Testis (tissue), 3 donors: ENCODE measurements around the gene FBN1. TPM values are rescaled to one million over a fixed set of nuclear protein-coding genes. Genes with fewer than 3 reads are reported as not detected.

Experiments
- DNase-seq: peaks from one replicate; pipeline ENCODE4 v3.0.0-alpha.2; 2019
- H3K27ac ChIP-seq, 2 donors: fragments of 200-600 bp; sonication (generic); one replicate each; pipeline ENCODE4 v1.5.1; 2019
- H3K27me3 ChIP-seq: fragments of 200-600 bp; sonication (generic); one replicate; pipeline ENCODE4 v1.5.1; 2019
- H3K36me3 ChIP-seq: fragments of 200-600 bp; sonication (generic); one replicate; pipeline ENCODE4 v1.5.1; 2017; ENCODE audit warnings: low read depth; ENCODE audit errors: missing control alignments
- H3K4me1 ChIP-seq: fragments of 200-600 bp; sonication (generic); one replicate; pipeline ENCODE4 v1.5.1; 2019
- H3K4me3 ChIP-seq, 2 donors: fragments of 200-600 bp; sonication (generic); one replicate each; pipeline ENCODE4 v1.5.1; 2017 to 2019
- H3K9me3 ChIP-seq: fragments of 200-600 bp; sonication (generic); one replicate; pipeline ENCODE4 v1.5.1; 2017
- POLR2A ChIP-seq: fragments of 450-650 bp; IDR thresholded peaks from one replicate; pipeline ENCODE4 v1.6.1; 2017; ENCODE audit warnings: antibody characterized with exemption, mild to moderate bottlenecking, moderate library complexity
- WGBS, 2 donors: methylation state at CpG; one replicate each; pipeline ENCODE4 v1.1.5; 2018; 5-methylcytosine and 5-hydroxymethylcytosine counted together
- intact Hi-C: fragments of 100-400 bp; cut with DNase I; formaldehyde crosslinking; loops from one replicate; pipeline ENCODE4 v1.15.1; 2023; ENCODE audit warnings: low total_unique reads
- polyA plus RNA-seq: library from polyadenylated mRNA; stranded (reverse); fragments of 350-450 nt; fragmentation: Illumina TruSeq; extraction: RNeasy Lipid Tissue Mini Kit (QIAGEN cat#74804); gene quantifications from one replicate; pipeline ENCODE4 v1.2.3, GENCODE V29; 2014; ENCODE audit warnings: low read depth, low replicate concordance; ENCODE audit not compliant: insufficient read depth
- total RNA-seq, 2 donors: library from RNA; depleted of rRNA; stranded (reverse); fragments of >200 nt; gene quantifications; one replicate each; pipeline ENCODE4 v1.2.3, GENCODE V29; 2016
- TF ChIP-seq, protein P1 (sequence below), 3 experiments: fragments of 450-650 bp in 2 of 3; fragments of 200-600 bp in 1 of 3; sonication (generic) in 1 of 3; IDR thresholded peaks; one replicate each; pipeline ENCODE4 v1.5.1; 2016 to 2019; ENCODE audit warnings: antibody characterized with exemption in 3 of 3, mild to moderate bottlenecking in 2 of 3, moderate library complexity in 1 of 3

Gene FBN1
- total and polyA plus RNA-seq, 3 donors from 2014 or later, result 48.5 to 77.1 (median 68.7) TPM

DNA sequence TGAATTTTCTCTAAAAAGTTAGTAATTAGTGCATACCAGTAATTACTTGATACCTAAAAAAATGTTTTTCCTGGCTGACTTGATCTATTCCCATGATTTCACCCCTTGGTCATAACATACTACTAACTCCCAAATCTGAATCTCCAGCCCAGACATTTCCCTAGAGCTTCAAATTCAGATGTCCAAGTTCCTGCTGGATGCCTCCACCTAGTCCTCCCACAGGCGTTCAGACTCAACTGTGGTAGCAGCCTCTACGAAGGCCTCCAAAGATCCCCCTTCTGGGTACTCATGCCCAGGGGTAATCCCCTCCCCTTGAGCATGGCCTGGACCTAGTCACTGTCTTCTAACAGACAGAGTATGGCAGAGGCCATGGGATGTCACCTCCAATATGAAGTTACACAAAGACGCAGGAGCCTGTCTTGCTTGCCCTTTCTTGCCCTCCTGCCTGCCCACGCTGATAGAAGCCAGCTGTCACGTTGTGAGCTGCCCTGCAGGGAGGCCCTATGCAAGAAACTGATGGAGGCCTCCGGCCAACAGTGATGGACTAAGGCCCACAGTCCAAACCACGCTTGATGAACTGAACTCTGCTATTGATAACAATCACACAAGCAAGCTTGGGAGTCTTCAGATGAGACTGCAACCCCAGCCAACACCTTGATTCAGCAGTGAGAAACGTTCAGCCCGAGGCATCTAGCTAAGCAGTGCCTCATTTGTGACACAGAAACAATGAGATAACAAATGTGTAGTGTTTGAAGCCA lies 8.6 kb upstream of the FBN1 start:
- whole genome bisulfite sequencing, 2 donors, result 79% methylated on average over 5 to 9 of the region's 9 CpGs
- H3K36me3 ChIP-seq, result no peaks in the 10 kb centered on the region
- H3K9me3 ChIP-seq, result no peaks in the 10 kb centered on the region
- no peak overlapping the region for H3K4me3 ChIP-seq
- intact Hi-C loops, result no loop called here
- DNase-seq, result no peak
- H3K4me1 ChIP-seq, result peaks cover 3% of the 10 kb centered on the region
- H3K27ac ChIP-seq, result no peak overlapping the region
- H3K27me3 ChIP-seq, result no peaks in the 10 kb centered on the region
- TF ChIP-seq, protein P1, sequence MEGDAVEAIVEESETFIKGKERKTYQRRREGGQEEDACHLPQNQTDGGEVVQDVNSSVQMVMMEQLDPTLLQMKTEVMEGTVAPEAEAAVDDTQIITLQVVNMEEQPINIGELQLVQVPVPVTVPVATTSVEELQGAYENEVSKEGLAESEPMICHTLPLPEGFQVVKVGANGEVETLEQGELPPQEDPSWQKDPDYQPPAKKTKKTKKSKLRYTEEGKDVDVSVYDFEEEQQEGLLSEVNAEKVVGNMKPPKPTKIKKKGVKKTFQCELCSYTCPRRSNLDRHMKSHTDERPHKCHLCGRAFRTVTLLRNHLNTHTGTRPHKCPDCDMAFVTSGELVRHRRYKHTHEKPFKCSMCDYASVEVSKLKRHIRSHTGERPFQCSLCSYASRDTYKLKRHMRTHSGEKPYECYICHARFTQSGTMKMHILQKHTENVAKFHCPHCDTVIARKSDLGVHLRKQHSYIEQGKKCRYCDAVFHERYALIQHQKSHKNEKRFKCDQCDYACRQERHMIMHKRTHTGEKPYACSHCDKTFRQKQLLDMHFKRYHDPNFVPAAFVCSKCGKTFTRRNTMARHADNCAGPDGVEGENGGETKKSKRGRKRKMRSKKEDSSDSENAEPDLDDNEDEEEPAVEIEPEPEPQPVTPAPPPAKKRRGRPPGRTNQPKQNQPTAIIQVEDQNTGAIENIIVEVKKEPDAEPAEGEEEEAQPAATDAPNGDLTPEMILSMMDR (IDR thresholded peaks at IDR 0.05), result no peak
- TF ChIP-seq POLR2A, result no peak

DNA sequence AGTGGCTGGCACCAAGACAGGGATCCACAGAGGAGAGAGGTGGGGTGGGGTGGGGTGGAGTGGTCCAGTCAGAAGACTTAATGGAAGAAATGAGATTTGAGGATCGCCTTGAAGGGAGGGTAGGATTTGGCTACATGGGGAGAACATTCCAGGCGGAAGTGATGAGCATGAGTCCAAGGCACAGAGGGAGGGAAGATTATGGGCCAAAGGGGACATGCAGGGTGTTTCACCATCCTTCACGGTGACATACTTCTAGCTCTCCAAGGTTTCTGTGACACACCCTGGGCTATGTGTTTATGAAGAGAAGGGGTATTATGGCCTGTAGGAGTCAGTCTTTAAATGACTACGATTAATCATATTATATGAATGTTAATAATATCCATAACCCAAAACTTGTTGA lies 7.7 kb upstream of the FBN1 start:
- H3K36me3 ChIP-seq, result no peaks in the 10 kb centered on the region
- TF ChIP-seq, protein P1 (IDR thresholded peaks at IDR 0.05), result no peak
- no peak for TF ChIP-seq POLR2A
- intact Hi-C loops, result no loop called here
- no peaks in the 10 kb centered on the region for H3K27me3 ChIP-seq
- no peak overlapping the region for H3K27ac ChIP-seq
- DNase-seq, result no peak
- H3K4me1 ChIP-seq, result peaks cover 3% of the 10 kb centered on the region
- 93 to 95% methylated on average over 4 of the region's 4 CpGs for WGBS, 2 donors
- H3K9me3 ChIP-seq, result no peaks in the 10 kb centered on the region
- no peak overlapping the region for H3K4me3 ChIP-seq

DNA sequence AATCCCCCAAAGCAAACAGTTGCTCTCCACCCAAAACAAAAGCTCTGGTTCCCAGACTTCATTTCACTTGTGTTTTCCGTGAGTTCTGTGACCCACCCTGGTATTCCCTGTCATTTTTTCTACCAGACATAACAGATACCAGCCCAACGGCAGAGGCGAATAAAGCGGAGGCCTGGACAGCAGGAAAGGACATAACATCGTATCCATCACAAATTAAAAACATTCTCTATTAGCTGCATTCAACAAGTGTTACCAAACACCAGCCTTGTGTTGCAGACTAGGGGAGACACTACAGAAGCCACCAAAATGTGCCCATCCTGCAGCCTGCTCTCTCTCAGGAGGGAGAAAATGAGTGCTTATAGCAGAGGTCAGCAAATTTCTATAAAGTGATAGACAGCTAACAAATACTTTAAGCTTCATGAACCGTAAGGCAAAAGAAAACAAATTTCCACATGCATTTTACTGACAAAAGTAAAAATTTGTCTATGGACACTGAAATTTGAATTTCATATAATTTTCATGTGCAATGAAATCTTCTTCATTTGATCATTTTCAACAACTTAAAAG lies 7.1 kb upstream of the FBN1 start:
- no peak overlapping the region for H3K4me3 ChIP-seq
- intact Hi-C loops, result no loop called here
- 87 to 94% methylated on average over 6 of the region's 6 CpGs for WGBS, 2 donors

DNA sequence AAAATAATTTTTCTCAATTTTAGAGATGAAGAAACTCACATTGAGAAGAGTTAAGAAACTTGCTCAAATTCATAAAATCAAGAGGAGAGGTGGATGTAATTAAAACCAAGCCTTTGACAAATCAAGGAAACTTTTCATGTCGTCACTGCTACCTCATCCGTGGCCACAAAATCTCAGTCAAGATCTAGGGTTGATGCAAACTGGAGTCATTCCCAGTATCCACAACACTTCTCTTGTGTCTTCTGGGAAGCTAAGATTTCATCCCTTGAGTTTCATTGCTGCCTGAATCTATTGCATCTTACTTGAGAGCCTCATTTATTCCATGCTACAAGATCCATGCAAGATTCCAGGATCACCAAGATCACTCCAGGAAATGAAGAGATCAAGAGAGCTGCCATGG lies 5.4 kb upstream of the FBN1 start:
- H3K36me3 ChIP-seq, result no peaks in the 10 kb centered on the region
- intact Hi-C loops, result no loop called here
- no peak for DNase-seq

More for the DNA sequence above, 7.1 kb upstream of the FBN1 start:
- Histone ChIP-seq H3K36me3 (no peaks in the 10 kb centered on the region), H3K27ac (no peak overlapping the region), H3K27me3 (no peaks in the 10 kb centered on the region), H3K9me3 (no peaks in the 10 kb centered on the region), H3K4me1 (no peaks in the 10 kb centered on the region)
- TF ChIP-seq, protein P1 (IDR thresholded peaks at IDR 0.05), result no peak
- no peak for TF ChIP-seq POLR2A
- no peak for DNase-seq

More for the DNA sequence above, 5.4 kb upstream of the FBN1 start:
- no peak for TF ChIP-seq POLR2A
- TF ChIP-seq, protein P1 (IDR thresholded peaks at IDR 0.05), result no peak
- Histone ChIP-seq H3K27ac (no peak overlapping the region), H3K4me3 (no peak overlapping the region), H3K4me1 (peaks cover 6% of the 10 kb centered on the region), H3K9me3 (no peaks in the 10 kb centered on the region), H3K27me3 (no peaks in the 10 kb centered on the region)
- 93 to 98% methylated on average over 2 of the region's 2 CpGs for whole genome bisulfite sequencing, 2 donors
